ENCODE data around the gene TEX38.

TEX38 gene

DNA sequence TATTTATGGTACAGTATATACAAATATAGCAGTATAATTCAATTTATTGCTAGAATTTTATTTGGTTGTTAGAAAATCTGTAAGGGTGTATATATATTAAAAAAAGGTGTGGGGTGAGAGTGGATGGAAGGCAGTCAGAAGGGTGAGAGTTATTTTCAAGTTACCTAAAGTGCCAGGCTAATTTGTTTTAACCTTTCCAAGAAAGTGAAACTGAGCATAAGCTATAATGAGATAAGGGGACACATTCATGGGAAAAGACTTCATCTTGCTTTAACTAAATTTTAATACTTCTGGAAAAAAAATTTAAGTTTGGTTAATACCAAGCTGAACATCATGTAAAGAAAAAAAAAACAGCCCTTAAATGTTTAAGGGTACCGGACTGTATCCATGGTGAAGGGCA lies 4.9 kb downstream of the TEX38 start:
- Histone ChIP-seq H3K9me2 (replicated peaks; ENCODE audit: control insufficient read depth, low read length) (no peaks in the 10 kb centered on the region), H4K20me1 (ENCODE audit: control insufficient read depth, insufficient read depth, low read depth, low read length) (no peaks in the 10 kb centered on the region), H3K4me3 (ENCODE audit: low read length) (no peak overlapping the region), H3K27me3 (ENCODE audit: control insufficient read depth, low read length) (no peaks in the 10 kb centered on the region), H3K4me1 (ENCODE audit: control insufficient read depth, low read length) (no peaks in the 10 kb centered on the region), H3K4me2 (ENCODE audit: low read length) (no peak overlapping the region), H3K9me3 (ENCODE audit: control insufficient read depth, insufficient read depth, low read length) (no peaks in the 10 kb centered on the region), H3K27ac (ENCODE audit: low read depth, low read length) (no peak overlapping the region), H3K36me3 (ENCODE audit: control insufficient read depth, low read length) (peaks cover 57% of the 10 kb centered on the region), H3F3A (ENCODE audit: control insufficient read depth, insufficient read depth) (no peaks in the 10 kb centered on the region), H3K79me2 (ENCODE audit: control insufficient read depth, low read length) (no peaks in the 10 kb centered on the region)
- TF ChIP-seq EZH2phosphoT487 (IDR thresholded peaks at IDR 0.05; ENCODE audit: borderline replicate concordance, low read length), result no peak
- TF ChIP-seq, protein P1, sequence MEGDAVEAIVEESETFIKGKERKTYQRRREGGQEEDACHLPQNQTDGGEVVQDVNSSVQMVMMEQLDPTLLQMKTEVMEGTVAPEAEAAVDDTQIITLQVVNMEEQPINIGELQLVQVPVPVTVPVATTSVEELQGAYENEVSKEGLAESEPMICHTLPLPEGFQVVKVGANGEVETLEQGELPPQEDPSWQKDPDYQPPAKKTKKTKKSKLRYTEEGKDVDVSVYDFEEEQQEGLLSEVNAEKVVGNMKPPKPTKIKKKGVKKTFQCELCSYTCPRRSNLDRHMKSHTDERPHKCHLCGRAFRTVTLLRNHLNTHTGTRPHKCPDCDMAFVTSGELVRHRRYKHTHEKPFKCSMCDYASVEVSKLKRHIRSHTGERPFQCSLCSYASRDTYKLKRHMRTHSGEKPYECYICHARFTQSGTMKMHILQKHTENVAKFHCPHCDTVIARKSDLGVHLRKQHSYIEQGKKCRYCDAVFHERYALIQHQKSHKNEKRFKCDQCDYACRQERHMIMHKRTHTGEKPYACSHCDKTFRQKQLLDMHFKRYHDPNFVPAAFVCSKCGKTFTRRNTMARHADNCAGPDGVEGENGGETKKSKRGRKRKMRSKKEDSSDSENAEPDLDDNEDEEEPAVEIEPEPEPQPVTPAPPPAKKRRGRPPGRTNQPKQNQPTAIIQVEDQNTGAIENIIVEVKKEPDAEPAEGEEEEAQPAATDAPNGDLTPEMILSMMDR (IDR thresholded peaks at IDR 0.05; ENCODE audit: low read depth, low read length, poor library complexity, severe bottlenecking), result no peak

GRCh38 chr1:46677339-46677738 lies 5.7 kb downstream of the TEX38 start:
- Histone ChIP-seq H3K36me3 (ENCODE audit: control insufficient read depth, low read length) (peaks cover 65% of the 10 kb centered on the region), H3K9me3 (ENCODE audit: control insufficient read depth, insufficient read depth, low read length) (no peaks in the 10 kb centered on the region), H3F3A (ENCODE audit: control insufficient read depth, insufficient read depth) (no peaks in the 10 kb centered on the region), H3K4me2 (ENCODE audit: low read length) (no peak overlapping the region), H3K27me3 (ENCODE audit: control insufficient read depth, low read length) (no peaks in the 10 kb centered on the region), H3K27ac (ENCODE audit: low read depth, low read length) (no peak overlapping the region), H3K9me2 (replicated peaks; ENCODE audit: control insufficient read depth, low read length) (no peaks in the 10 kb centered on the region), H3K79me2 (ENCODE audit: control insufficient read depth, low read length) (no peaks in the 10 kb centered on the region), H3K4me3 (ENCODE audit: low read length) (no peak overlapping the region), H4K20me1 (ENCODE audit: control insufficient read depth, insufficient read depth, low read depth, low read length) (no peaks in the 10 kb centered on the region), H3K4me1 (ENCODE audit: control insufficient read depth, low read length) (no peaks in the 10 kb centered on the region)
- no peak for TF ChIP-seq EZH2phosphoT487 (IDR thresholded peaks at IDR 0.05; ENCODE audit: borderline replicate concordance, low read length)
- TF ChIP-seq, protein P1 (IDR thresholded peaks at IDR 0.05; ENCODE audit: low read depth, low read length, poor library complexity, severe bottlenecking), result no peak

- H3F3A ChIP-seq (ENCODE audit: control insufficient read depth, insufficient read depth), result no peaks in the 10 kb centered on the region
Measured at GRCh38 chr1:46679789-46680573, 8.3 kb downstream of the TEX38 start.

More at GRCh38 chr1:46679789-46680573, 8.3 kb downstream of the TEX38 start:
- Histone ChIP-seq H3K36me3 (ENCODE audit: control insufficient read depth, low read length) (peaks cover 86% of the 10 kb centered on the region), H3K9me3 (ENCODE audit: control insufficient read depth, insufficient read depth, low read length) (no peaks in the 10 kb centered on the region), H3K9me2 (replicated peaks; ENCODE audit: control insufficient read depth, low read length) (no peaks in the 10 kb centered on the region), H3K27me3 (ENCODE audit: control insufficient read depth, low read length) (no peaks in the 10 kb centered on the region), H3K4me3 (ENCODE audit: low read length) (no peak overlapping the region), H3K4me2 (ENCODE audit: low read length) (no peak overlapping the region), H4K20me1 (ENCODE audit: control insufficient read depth, insufficient read depth, low read depth, low read length) (no peaks in the 10 kb centered on the region), H3K79me2 (ENCODE audit: control insufficient read depth, low read length) (no peaks in the 10 kb centered on the region), H3K4me1 (ENCODE audit: control insufficient read depth, low read length) (no peaks in the 10 kb centered on the region), H3K27ac (ENCODE audit: low read depth, low read length) (no peak overlapping the region)
- TF ChIP-seq, protein P1 (IDR thresholded peaks at IDR 0.05; ENCODE audit: low read depth, low read length, poor library complexity, severe bottlenecking), result no peak
- no peak for TF ChIP-seq EZH2phosphoT487 (IDR thresholded peaks at IDR 0.05; ENCODE audit: borderline replicate concordance, low read length)
